Stimulated activated CD8-positive, alpha-beta memory T cell treated with anti-CD3 and anti-CD28 coated beads, Interleukin-4, amount 100 ng/mL, for 1 hour (primary cell): ENCODE measurements around the gene PPARGC1A.

Experiments used
- DNase-seq, 2 donors: peaks; one replicate each; pipeline ENCODE4 v3.0.0-alpha.2; 2020; ENCODE audit warnings: low read depth in 2 of 2, low spot score in 1 of 2

Gene PPARGC1A, protein sequence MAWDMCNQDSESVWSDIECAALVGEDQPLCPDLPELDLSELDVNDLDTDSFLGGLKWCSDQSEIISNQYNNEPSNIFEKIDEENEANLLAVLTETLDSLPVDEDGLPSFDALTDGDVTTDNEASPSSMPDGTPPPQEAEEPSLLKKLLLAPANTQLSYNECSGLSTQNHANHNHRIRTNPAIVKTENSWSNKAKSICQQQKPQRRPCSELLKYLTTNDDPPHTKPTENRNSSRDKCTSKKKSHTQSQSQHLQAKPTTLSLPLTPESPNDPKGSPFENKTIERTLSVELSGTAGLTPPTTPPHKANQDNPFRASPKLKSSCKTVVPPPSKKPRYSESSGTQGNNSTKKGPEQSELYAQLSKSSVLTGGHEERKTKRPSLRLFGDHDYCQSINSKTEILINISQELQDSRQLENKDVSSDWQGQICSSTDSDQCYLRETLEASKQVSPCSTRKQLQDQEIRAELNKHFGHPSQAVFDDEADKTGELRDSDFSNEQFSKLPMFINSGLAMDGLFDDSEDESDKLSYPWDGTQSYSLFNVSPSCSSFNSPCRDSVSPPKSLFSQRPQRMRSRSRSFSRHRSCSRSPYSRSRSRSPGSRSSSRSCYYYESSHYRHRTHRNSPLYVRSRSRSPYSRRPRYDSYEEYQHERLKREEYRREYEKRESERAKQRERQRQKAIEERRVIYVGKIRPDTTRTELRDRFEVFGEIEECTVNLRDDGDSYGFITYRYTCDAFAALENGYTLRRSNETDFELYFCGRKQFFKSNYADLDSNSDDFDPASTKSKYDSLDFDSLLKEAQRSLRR

DNA sequence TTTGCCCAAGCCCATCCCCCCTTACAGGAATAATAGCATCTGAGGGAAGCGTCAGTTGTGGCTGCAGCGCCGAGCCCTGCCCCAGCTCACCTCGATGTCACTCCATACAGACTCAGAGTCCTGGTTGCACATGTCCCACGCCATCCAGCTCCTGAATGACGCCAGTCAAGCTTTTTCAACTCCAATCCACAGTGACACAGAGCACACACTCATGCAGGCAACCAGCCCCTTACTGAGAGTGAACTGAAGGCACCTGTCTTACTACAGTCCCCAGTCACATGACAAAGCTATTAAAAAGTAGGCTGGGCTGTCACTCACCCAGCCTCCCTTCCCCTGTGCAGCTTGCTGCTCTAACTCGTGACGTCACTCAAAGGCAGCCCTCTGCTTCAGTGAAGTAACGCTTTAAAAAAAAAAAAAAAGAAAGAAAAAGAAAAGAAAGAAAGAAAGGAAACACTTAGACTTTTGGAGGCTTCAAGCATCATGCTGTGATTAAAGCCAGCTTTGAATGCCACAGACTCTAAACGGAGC is at the start of gene PPARGC1A:
TSS of gene PPARGC1A (minus strand) at position 234 of the 528 bp plus-strand sequence. CDS start at position 144, 90 bp downstream.
- no peak for DNase-seq

DNA sequence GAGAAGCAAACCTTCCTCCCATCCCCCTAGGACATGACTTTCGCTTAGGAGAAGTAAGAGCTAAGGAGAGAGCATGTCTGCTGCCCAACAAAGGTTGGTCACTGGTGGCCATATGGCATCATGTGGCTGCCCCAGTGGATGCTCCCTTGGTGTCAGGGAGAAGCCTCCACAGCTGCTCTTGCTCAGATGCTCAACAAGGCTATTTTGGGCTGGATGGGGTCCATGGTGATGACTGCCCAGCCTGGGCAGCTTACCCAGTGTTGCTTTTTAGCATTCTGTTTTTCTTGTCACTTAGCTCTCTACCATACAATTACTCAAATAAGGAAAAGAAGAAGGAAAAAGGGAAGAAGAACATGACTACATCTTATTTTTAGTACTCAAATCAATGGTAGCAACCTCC is 48.9 kb upstream of the PPARGC1A start:
- no peak for DNase-seq

DNA sequence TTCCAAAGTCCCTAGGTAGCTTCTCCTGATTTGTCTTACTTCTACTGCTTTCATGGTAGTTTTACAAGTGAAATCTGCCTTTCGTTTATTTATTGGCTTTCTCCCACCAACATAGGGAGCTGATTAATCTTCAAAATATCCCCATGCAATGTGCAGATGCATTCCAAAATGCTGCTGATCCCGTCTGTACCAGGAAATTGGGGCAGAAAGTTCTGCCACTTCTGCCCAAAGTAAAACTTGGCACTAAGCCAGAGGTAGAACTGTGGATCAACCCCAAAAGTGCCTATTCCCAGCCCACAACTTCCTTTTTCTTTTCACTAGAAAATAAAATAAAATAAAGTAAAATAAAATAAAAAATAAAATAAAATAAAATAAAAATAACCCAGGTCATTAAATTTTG is 47.3 kb upstream of the PPARGC1A start:
- DNase-seq, result no peak

DNA sequence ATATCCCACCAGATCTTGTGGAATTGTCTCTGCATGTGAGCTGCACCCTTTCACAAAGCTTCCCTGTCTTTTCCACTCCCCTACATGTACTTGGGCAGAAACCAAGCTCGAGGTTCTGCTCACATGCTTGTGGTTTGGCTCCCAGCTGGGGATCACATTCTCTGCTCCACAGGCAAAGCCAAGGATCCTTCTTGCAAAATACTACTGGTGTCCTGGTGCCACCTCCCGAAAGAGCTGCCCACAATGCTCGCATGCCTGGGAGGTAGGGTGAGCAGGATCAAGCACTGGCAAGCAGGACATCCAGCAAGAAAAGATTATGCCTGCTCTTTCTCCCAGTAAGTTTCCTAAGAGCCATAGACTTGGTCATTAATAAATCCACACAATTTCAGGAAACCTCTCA is 45.1 kb upstream of the PPARGC1A start:
- no peak for DNase-seq

DNA sequence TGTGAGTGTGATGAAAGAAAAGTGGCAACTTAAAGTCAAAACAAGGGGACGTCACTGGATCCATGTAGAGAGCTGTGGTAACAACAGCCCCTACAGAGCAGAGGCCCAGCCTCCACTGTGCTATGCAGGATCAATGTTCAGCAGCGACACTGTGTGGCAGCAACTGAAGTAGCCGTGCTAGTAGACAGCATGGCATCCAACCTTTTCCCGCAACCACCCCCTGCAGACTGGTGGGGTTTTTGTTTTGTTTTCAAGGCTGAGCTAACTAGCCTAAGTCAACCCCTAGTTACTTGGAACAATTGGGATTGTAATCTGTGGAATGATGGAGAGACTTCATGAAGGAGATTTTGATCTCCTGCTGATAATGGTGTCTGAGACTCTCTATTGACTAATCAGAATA is 44.4 kb upstream of the PPARGC1A start:
- DNase-seq, result no peak

DNA sequence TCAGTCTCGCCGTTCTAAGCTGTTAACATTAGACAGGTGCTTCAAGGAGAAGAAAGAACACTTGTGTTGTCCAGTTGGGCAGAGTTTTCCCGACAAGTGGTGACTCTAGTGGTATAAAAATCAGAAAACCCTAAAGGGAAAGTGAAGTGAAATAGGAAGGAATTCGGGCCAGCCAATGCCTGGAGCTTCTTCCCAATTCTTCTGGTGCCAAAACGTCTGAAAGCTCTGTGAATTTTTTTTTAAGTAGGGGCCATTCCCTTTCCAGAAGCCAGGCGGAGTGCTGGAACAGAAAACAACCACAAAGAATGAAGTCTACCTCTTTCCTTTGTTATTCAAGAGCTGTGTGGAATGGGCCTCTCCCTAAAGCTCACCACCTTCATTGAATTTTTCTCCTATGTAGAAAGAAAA is 43.1 kb upstream of the PPARGC1A start:
- DNase-seq, result no peak

DNA sequence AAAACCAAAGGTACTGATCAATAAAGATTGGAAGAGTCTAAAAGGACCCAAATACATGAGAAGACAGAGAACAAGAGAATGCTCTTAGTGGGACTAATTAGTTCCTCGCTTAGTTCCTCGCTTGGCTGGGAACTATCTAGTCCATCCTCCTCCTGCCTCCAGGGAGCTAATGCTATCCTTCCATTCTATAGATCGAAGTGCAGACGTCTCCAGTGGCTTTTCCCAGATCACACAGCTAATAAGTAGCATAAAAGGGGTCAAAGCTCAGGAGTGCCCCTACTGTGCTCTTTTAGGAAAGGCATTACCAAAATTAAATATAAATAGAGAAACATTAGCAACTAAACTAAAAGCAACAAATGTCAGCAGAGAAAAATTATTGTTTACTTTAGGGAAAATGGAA is 42.3 kb upstream of the PPARGC1A start:
- no peak for DNase-seq

DNA sequence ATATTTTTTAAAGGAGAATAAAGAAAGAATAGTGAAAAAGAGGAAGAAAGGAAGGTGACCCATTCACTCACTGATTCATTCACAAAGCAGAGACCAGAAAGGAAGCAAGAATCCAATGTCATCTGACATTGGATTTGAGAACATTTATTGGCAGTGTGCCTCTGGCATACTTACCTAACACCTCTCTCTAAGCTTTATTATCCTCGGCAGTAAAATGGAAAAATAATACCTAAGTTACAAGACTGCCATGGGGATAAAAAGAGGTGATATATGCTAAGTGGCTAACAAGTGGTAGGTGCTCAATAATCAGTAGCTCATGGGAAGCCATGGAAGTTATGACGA is 41.6 kb upstream of the PPARGC1A start:
- DNase-seq, result no peak

DNA sequence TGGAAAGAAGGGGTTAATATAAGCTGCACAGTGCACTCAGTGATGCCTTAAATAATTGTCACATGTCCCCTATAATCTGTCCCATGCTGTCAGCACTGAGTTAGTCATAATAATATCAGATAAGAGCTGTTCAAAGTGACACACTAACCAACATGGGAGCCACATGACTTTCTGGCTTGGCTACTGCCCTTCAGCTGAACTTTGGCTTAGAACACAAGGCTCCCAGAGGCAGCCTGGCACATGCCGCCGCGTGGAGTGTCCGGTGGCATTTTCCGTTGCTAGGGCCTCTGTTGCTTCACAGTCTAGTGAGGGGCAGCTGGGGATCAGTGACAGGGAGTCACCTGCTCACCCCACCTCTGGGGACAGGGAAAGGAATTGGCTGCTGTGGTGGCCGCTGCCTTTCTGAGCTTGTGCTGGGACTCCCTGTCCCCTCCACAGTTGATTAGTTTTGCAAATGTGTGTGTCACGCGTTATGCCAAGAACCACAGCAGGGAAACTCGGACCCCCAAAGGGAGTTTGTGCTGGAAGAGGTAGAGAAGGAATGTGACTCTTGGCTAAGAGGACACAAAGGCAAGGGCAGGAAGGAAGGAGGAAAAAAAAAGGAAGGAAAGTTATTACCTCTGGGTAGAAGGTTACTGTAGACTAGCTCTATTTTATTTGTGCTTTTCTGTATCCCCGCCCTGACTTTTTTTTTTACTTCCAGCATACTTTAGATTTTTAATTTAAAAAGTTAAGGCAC is 41.1 kb upstream of the PPARGC1A start:
- DNase-seq, result no peak

DNA sequence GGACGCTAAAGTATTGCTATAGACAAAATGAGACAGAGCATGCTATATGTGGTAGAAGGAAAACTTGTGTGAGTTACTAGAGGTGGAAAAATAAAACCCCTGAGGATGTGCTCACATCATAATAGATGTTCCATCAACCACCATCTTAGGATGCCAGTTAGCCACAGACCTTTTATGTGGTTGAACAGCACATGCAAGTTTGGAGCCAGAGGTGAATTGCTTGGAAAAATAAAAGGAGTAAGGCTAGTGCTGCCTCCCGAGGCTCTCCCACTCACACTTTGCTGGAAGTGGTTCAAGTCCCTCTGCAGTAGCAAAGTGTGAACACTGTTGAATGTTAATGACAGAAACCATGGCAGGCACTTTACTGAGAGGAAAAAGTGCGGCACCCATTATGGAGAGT is 39.4 kb upstream of the PPARGC1A start:
- no peak for DNase-seq

DNA sequence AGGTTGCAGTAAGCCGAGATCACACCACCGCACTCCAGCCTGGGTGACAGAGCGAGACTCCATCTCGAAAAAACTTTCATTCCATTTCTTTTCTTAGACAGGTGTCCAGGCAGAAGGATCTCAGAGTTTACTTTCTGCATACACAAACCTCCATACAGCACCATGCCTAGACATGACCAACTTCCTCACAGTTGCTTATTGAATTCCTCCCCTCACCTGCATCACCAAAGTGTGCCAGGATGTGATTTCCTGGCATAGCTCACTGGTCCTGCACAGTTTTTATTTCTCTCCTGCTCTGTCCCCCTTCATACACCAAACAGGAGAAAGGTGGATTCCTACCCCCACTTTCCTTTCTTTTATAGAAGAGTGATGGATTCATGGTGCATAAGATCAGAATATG is 34.7 kb upstream of the PPARGC1A start:
- DNase-seq, result no peak

DNA sequence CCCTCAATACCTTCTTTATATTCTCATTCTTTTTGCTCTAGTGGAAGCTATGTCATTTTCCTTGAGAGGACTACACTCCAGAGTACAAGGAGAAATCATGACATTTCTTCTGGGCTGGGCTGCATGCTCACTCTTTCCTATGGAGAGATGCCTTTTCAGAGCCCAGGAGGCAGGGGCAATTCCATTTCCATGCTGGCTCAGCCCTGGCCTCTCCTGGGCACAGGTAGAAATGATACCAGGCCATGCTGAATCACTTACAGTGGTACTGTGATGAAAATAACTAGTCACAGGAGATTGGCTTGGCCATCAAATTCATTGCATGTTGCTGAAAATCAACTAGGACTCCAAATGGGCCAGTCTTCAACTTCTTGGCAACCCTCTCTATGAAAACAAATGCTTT is 34.0 kb upstream of the PPARGC1A start:
- DNase-seq, result no peak

DNA sequence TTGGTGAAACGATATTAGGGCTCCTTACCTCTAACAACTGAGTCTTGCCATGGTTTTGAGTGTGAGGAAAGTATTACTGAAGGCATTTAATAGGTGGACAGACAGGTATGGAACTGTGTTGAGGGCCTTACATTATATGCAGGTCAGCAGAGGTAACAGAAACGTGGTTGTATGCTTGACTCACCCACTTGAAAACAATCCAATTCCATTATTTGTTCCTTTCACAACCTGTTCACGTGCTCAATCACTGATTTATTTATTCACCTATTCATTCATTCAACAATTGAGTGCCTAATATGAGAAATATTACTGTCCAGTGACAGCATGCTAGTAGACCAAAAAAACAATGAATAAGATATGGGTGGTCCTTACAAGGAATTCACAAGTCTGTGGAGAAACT is 33.3 kb upstream of the PPARGC1A start:
- no peak for DNase-seq

DNA sequence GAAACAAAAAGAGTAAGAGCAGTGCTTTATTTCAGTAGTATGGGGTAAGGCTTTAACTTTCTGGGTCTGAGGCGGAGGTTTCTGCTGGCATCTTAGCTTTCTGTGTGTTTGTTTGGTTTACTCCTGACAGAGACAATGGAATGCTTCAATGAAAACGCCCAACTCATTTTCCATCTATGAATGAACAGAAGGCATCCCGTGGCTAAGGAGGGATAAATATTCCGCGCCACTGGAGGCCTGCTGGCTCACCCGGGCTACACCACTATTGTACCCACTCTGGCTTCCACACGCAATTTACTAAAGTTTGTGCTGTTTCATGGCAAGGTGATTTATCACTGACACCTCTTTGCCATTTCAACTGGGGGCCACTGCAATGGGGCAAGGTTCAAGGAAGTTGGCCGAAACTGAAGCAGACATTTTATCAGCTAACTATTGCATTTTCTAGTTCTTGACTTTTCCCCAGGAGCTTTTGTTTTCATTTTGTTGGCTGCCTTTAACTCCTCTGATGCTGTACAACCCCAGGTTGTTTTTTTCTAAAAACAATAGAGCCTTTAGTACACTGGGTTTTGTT is 32.8 kb upstream of the PPARGC1A start:
- no peak for DNase-seq

DNA sequence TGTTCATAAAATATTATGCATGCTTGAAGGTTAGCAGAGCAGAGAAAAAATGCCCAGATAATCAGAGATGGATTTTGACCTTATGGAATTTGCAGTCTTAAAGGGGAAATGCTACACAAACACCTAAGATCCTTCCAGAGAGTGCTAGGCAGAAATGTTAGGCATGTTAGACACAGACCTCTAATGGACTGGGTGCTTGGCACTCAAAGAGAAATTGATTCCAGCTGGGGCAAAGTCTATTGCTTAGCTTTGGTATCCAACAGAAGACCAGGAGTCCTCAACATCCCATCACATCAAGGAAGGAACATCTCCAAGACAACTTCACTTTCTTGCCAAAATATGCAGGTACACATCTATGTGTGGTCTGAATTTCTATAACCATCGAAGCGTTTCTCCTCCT is 32.2 kb upstream of the PPARGC1A start:
- DNase-seq, result no peak

DNA sequence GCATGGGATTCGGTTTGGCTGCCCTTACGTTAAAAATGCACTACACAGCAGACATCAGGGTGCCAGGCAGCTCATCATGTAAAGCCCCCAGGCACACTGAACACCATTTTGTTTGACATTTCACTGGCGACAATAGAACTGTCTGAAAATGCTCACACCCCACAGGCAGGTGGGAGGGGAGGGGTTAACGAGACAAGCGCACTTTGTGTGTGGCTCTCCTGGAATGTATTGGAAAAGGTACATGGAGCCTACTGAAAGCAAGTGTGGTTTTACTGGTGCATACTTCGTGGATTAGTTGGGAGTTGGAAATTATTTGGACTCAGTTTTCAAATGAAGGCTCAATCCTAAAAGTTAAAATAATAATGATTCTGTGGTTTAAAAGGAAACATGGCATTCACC is 31.6 kb upstream of the PPARGC1A start:
- DNase-seq, result no peak

DNA sequence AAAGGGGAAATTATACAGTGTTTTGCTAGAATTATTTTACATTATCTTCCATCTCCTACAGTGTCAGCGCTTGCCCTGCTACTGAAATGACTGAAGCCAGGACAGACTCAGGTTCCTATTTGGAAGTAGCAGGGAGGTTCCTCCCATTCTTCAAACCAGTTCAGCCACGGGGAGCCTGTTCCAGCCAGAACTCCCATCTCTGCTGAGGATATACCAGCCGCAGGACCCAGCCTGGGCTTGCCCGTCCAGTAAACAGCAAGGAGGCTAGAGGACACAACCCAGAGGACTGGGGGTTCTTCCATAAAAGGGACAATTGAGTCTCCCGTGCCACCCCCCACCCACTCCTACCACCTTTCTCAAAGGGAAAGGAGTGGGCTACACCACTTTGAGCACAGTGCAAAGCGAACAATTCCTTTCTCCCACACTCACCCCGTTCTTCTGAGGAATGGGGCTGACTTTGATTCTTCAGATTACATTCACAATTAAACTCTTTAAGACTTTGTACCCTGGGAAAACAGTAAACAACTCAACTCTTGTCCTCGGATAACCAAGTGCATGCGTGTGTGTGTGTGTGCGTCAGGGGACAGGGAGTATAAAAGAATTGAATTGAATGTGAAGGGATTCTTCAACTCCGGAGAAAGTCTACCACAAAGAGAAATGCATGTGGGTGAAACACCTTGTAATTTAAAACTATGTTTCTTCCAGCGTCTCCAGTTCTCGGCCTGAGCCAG is 31.0 kb upstream of the PPARGC1A start:
- no peak for DNase-seq

DNA sequence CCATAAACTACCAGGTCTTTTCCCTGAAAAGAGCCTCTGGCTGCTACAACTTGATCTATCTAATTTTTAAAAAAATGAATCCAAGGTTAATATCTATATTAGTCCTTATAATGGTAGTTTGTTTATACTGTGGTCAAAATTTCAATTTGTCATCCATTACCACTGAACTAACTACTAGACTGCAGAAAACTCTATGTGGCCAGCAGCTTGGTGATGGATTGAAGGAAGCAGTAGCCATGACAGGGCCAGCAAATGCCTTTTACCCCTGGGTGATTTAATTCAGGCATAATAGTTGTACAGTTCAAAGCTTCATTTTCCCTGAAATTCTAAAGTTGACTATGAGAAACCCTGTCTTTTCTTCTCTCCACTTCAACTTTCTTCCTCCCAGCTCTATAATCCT is 30.4 kb upstream of the PPARGC1A start:
- DNase-seq, result no peak

DNA sequence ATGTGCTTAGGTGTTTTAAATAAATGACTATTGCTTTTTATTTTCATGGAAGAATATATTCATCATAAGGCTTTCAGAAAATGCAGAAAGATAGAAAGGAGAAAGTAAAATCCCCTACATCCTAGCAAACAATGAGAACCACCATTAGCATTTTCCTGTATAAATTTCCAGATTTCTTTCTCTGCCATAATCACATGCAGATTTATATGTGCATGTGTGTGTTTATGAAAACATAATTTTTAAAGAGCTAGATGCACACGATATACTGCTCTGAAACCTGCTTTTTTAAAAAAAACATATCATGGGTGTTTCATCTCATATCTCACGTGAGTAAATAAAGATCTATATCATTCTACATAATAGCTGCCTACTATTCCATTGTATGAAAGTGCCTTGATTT is 26.4 kb upstream of the PPARGC1A start:
- no peak for DNase-seq

DNA sequence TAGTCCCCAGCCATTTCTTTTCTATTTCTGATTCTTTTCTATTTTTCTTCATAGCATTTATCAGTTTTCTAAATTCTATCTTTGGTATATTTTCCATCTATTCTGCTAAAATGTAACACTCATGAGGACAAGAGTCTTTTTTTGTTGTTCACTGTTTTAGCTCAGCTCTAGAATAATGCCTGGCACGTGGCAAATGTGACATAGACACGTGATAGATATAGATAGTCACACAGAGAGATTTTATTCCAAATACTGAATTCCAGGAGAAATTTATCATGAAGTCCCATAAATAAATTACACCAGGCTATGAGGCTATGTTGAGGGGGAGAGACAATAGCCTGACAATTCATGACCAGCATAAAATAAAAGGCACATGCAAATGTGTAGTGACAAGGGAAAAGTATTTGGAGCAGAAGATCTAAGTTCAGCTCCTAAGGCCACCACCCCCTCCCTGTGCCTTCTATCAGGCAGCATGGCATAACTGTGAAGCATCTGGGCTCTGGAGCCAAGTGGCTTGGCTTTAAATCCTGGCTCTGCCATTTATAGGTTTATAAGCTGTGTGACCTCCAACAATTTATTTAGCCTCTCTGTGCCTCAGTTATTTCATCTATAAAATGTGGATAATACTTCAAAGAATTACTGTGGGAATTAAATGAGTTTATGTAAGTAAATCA is 25.7 kb upstream of the PPARGC1A start:
- no peak for DNase-seq
